Measurements from ENCODE around the gene CDH22. TPM values are rescaled to one million over a fixed set of nuclear protein-coding genes. Genes with fewer than 3 reads are reported as not detected.

The CDH22 gene
- total RNA-seq, 4 donors from 2014 or later: 0.26 to 1.2 (median 0.35) TPM

GRCh38 chr20:46252352-46253091, 55.8 kb downstream of the CDH22 start:
- ATAC-seq (no peak), DNase-seq (no peak)
- H3K4me3 ChIP-seq: no peak overlapping the region
- H3K9me3 ChIP-seq: no peaks in the 10 kb centered on the region
- H3K27me3 ChIP-seq: peaks cover 27 to 45% (median 31%) of the 10 kb centered on the region in 3 donors
- H3K36me3 ChIP-seq: no peaks in the 10 kb centered on the region
- no peak for TF ChIP-seq POLR2A (IDR thresholded peaks at IDR 0.05)
- no peak for TF ChIP-seq CTCF (IDR thresholded peaks at IDR 0.05 in 4 of 5, conservative IDR thresholded peaks at IDR 0.05 in 1 of 5)
- no peak overlapping the region for H3K27ac ChIP-seq
- intact Hi-C loops (cut with DNase I; ENCODE audit: low total_unique reads) (loop anchor here (2.0 kb wide), 1 partner anchor 120 kb away; no protein-coding TSS in a partner anchor), in situ Hi-C loops (cut with MboI; ENCODE audit: low sequenced_read_pairs in 4 of 4) (loop anchor here in 1 of 4 donors (10.0 kb wide), 1 partner anchor 118 kb away; no protein-coding TSS in a partner anchor)
- H3K4me1 ChIP-seq: no peaks in the 10 kb centered on the region

- in situ Hi-C loops (cut with MboI; ENCODE audit: low sequenced_read_pairs in 4 of 4) (loop anchor here in 1 of 4 donors (10.0 kb wide), 1 partner anchor 116 kb away; no protein-coding TSS in a partner anchor), intact Hi-C loops (cut with DNase I; ENCODE audit: low total_unique reads) (no loop called here)
- no peak for TF ChIP-seq CTCF (IDR thresholded peaks at IDR 0.05 in 4 of 5, conservative IDR thresholded peaks at IDR 0.05 in 1 of 5)
- TF ChIP-seq POLR2A (IDR thresholded peaks at IDR 0.05): no peak
- ATAC-seq (no peak), DNase-seq (no peak)
- Histone ChIP-seq H3K36me3 (no peaks in the 10 kb centered on the region), H3K9me3 (no peaks in the 10 kb centered on the region), H3K27ac (no peak overlapping the region), H3K4me1 (no peaks in the 10 kb centered on the region), H3K27me3 (peaks cover 31 to 55% (median 34%) of the 10 kb centered on the region in 3 donors), H3K4me3 (no peak overlapping the region)
Observed at GRCh38 chr20:46251211-46251673, 57.1 kb downstream of the CDH22 start.

GRCh38 chr20:46250772-46251171, 57.5 kb downstream of the CDH22 start:
- TF ChIP-seq POLR2A (IDR thresholded peaks at IDR 0.05) (no peak), CTCF (IDR thresholded peaks at IDR 0.05 in 4 of 5, conservative IDR thresholded peaks at IDR 0.05 in 1 of 5) (no peak)
- Histone ChIP-seq H3K27ac (no peak overlapping the region), H3K9me3 (no peaks in the 10 kb centered on the region), H3K27me3 (peaks cover 31 to 57% (median 36%) of the 10 kb centered on the region in 3 donors), H3K4me1 (no peaks in the 10 kb centered on the region), H3K4me3 (no peak overlapping the region), H3K36me3 (no peaks in the 10 kb centered on the region)
- in situ Hi-C loops (cut with MboI; ENCODE audit: low sequenced_read_pairs in 4 of 4) (loop anchor here in 1 of 4 donors (10.0 kb wide), 1 partner anchor 116 kb away; no protein-coding TSS in a partner anchor), intact Hi-C loops (cut with DNase I; ENCODE audit: low total_unique reads) (no loop called here)
- no peak for ATAC-seq
- DNase-seq: no peak

GRCh38 chr20:46249671-46250070, 58.6 kb downstream of the CDH22 start:
- Histone ChIP-seq H3K27me3 (peaks cover 31 to 57% (median 36%) of the 10 kb centered on the region in 3 donors), H3K9me3 (no peaks in the 10 kb centered on the region), H3K27ac (no peak overlapping the region), H3K4me3 (no peak overlapping the region), H3K4me1 (no peaks in the 10 kb centered on the region), H3K36me3 (no peaks in the 10 kb centered on the region)
- TF ChIP-seq CTCF (IDR thresholded peaks at IDR 0.05 in 4 of 5, conservative IDR thresholded peaks at IDR 0.05 in 1 of 5) (no peak), POLR2A (IDR thresholded peaks at IDR 0.05) (no peak)
- ATAC-seq (no peak), DNase-seq (no peak)
- intact Hi-C loops (cut with DNase I; ENCODE audit: low total_unique reads): no loop called here
- in situ Hi-C loops (cut with MboI; ENCODE audit: low sequenced_read_pairs in 4 of 4): loop anchor here in 1 of 4 donors (10.0 kb wide), 1 partner anchor 115 kb away; no protein-coding TSS in a partner anchor
